ENCODE measurements around the gene C11orf86.

DNA sequence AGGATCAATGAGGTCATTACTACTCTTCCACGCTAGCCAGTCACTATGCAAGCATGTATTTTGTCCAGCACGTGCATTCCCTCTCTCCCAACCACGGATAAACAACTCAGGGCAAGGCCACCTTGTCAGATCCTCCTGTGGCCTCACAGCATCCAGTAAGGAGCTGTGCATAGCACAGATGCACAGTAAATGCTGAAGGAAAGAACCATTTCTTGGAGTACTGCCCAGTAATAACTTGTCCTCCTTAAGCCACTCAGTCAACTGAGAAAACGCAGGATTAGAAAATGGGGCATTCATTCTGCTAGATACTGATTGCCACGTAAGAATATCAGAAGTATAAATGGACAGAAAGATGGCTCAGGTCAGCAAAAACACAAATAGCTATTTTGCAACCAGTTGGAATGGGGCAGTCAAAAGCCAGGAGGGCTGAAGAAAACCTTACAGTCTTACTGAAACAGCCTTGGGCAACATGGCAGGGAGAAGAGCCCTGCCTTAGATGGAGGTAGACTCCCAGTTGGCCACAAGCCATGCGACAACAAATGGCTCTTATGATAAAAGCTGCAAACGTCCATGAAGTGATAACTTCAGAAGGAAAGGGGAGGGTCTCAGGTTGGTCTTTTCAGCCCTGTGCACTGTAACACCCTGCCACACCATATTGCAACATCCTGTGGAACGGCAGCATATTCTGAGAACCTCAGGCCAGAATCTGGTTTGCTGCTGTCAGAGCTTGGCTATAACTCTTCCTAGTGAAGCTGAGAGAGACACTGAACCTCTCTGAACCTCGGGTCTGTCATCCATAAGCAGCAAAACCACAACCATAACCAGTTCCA lies 39.9 kb upstream of the C11orf86 start:
- TF ChIP-seq, protein P1, sequence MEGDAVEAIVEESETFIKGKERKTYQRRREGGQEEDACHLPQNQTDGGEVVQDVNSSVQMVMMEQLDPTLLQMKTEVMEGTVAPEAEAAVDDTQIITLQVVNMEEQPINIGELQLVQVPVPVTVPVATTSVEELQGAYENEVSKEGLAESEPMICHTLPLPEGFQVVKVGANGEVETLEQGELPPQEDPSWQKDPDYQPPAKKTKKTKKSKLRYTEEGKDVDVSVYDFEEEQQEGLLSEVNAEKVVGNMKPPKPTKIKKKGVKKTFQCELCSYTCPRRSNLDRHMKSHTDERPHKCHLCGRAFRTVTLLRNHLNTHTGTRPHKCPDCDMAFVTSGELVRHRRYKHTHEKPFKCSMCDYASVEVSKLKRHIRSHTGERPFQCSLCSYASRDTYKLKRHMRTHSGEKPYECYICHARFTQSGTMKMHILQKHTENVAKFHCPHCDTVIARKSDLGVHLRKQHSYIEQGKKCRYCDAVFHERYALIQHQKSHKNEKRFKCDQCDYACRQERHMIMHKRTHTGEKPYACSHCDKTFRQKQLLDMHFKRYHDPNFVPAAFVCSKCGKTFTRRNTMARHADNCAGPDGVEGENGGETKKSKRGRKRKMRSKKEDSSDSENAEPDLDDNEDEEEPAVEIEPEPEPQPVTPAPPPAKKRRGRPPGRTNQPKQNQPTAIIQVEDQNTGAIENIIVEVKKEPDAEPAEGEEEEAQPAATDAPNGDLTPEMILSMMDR (IDR thresholded peaks at IDR 0.05; ENCODE audit: low read depth, low read length, poor library complexity, severe bottlenecking), result no peak
- no peak for TF ChIP-seq EZH2phosphoT487 (IDR thresholded peaks at IDR 0.05; ENCODE audit: borderline replicate concordance, low read length)
